ENCODE results near the gene SLC22A2.

DNA sequence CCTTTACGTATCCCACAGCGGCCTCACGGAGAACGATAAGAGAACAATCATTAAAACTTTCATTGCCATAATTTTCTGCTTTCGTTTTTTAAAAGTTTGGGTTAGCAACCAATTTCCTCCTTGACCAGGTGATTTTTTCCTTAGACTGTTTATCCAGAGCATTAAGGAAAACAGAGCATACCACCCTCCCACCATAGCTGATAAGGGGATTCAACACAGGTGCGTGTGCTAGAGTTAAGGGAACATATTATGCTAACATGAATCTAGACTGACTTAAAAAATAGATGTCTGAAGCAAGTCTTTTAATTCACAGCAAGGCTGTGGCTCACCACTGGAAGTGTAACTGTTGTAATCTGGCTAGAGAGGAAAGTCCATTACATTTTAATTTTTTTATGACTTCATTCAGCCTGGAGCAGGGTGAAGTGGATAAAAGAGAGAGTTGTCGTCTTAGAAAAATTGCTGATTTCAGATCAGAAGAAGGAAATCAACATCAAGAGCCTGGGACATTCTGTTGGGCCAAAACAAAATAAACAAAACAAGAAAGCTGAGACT, 5.5 kb upstream of the SLC22A2 start:
- TF ChIP-seq, protein P1, sequence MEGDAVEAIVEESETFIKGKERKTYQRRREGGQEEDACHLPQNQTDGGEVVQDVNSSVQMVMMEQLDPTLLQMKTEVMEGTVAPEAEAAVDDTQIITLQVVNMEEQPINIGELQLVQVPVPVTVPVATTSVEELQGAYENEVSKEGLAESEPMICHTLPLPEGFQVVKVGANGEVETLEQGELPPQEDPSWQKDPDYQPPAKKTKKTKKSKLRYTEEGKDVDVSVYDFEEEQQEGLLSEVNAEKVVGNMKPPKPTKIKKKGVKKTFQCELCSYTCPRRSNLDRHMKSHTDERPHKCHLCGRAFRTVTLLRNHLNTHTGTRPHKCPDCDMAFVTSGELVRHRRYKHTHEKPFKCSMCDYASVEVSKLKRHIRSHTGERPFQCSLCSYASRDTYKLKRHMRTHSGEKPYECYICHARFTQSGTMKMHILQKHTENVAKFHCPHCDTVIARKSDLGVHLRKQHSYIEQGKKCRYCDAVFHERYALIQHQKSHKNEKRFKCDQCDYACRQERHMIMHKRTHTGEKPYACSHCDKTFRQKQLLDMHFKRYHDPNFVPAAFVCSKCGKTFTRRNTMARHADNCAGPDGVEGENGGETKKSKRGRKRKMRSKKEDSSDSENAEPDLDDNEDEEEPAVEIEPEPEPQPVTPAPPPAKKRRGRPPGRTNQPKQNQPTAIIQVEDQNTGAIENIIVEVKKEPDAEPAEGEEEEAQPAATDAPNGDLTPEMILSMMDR (IDR thresholded peaks at IDR 0.05; ENCODE audit: insufficient read depth, low read length, poor library complexity, severe bottlenecking): no peak
- no peak for TF ChIP-seq EZH2phosphoT487 (conservative IDR thresholded peaks at IDR 0.05; ENCODE audit: low read length)

Measured in SU-DHL-6 (cell line).